OCI-LY7 (cell line): Measurements from ENCODE around the gene TRERF1. TPM values are rescaled to one million over a fixed set of nuclear protein-coding genes. Genes with fewer than 3 reads are reported as not detected.

Source experiments
- BruUV-seq: library from RNA; stranded (reverse); fragments of 400-500 nt; replicated peaks from 2 replicates; lab custom pipeline; 2021; lab: Mats Ljungman, UMichigan
- CTCF ChIA-PET: fragments of 300-600 bp; sonication (Branson Sonifier 250); formaldehyde crosslinking; loops from one replicate; lab custom pipeline; 2022; ENCODE audit warnings: antibody characterized with exemption; ENCODE audit not compliant: unreplicated experiment; lab: Charles Lee
- POLR2A ChIA-PET: fragments of 300-600 bp; sonication (Branson Sonifier 250); formaldehyde crosslinking; loops from one replicate; lab custom pipeline; 2022; ENCODE audit warnings: antibody characterized with exemption; lab: Charles Lee
- DNase-seq: peaks from one replicate; pipeline ENCODE4 v3.0.0-alpha.2; 2015; ENCODE audit warnings: low spot score
- H2AFZ ChIP-seq: fragments of 200-600 bp; sonication (generic), shearing (Covaris generic); 2 replicates; pipeline ENCODE4 v1.6.1; 2014; ENCODE audit warnings: mild to moderate bottlenecking, antibody characterized with exemption, low read length, moderate library complexity
- H3K27ac ChIP-seq: fragments of 200-600 bp; sonication (generic); 2 replicates; pipeline ENCODE4 v1.5.1; 2014; ENCODE audit warnings: mixed run types, low read depth, mild to moderate bottlenecking, moderate library complexity, low read length, inconsistent platforms; ENCODE audit not compliant: poor library complexity, severe bottlenecking
- H3K36me3 ChIP-seq: fragments of 200-600 bp; sonication (generic); 2 replicates; pipeline ENCODE4 v1.6.1; 2014; ENCODE audit warnings: mild to moderate bottlenecking, antibody characterized with exemption, low read length, moderate library complexity, mixed read lengths; ENCODE audit not compliant: insufficient read depth
- H3K4me1 ChIP-seq: fragments of 200-600 bp; sonication (generic); 2 replicates; pipeline ENCODE4 v1.5.1; 2014; ENCODE audit warnings: mild to moderate bottlenecking, low read length; ENCODE audit not compliant: insufficient read depth, poor library complexity, severe bottlenecking
- H3K4me2 ChIP-seq: fragments of 200-600 bp; sonication (generic); 2 replicates; pipeline ENCODE4 v1.6.1; 2014; ENCODE audit warnings: mild to moderate bottlenecking, low read length
- H3K4me3 ChIP-seq: fragments of 200-600 bp; sonication (generic); 2 replicates; pipeline ENCODE4 v1.5.1; 2014; ENCODE audit warnings: mild to moderate bottlenecking, low read depth, low read length; ENCODE audit not compliant: poor library complexity, severe bottlenecking
- H3K79me2 ChIP-seq: fragments of 200-600 bp; sonication (generic); 2 replicates; pipeline ENCODE4 v1.6.1; 2016; ENCODE audit warnings: low read depth, mild to moderate bottlenecking, low read length, moderate library complexity, mixed read lengths; ENCODE audit not compliant: insufficient read depth
- H3K9me2 ChIP-seq: fragments of 200-600 bp; sonication (generic); 2 replicates; pipeline ENCODE4 v1.6.1; 2016; ENCODE audit warnings: mild to moderate bottlenecking, low read length, mixed read lengths; ENCODE audit not compliant: insufficient read depth
- H3K9me3 ChIP-seq: fragments of 200-600 bp; sonication (generic); 2 replicates; pipeline ENCODE4 v1.6.1; 2014; ENCODE audit warnings: mild to moderate bottlenecking, mixed run types, low read length, mixed read lengths
- H4K20me1 ChIP-seq: fragments of 200-600 bp; sonication (generic); 2 replicates; pipeline ENCODE4 v1.6.1; 2014; ENCODE audit warnings: mild to moderate bottlenecking, antibody characterized with exemption, low read length, moderate library complexity, mixed read lengths; ENCODE audit not compliant: insufficient read depth
- CTCF ChIP-seq: fragments of 200-600 bp; sonication (generic); conservative IDR thresholded peaks from 2 replicates; pipeline ENCODE4 v1.5.1; 2014; ENCODE audit warnings: mild to moderate bottlenecking, antibody characterized with exemption, low read length, moderate library complexity, mixed read lengths
- EZH2phosphoT487 ChIP-seq: fragments of 200-600 bp; sonication (generic); IDR thresholded peaks from 2 replicates; pipeline ENCODE4 v1.6.1; 2018; ENCODE audit warnings: low read depth, borderline replicate concordance, mild to moderate bottlenecking, mixed run types, antibody characterized with exemption, low read length, moderate library complexity, mixed read lengths
- intact Hi-C: fragments of 100-400 bp; cut with micrococcal nuclease; formaldehyde crosslinking; loops from one replicate; pipeline ENCODE4 v1.10.0; 2022; ENCODE audit not compliant: unreplicated experiment
- total RNA-seq, 2 experiments: library from RNA; depleted of rRNA in 1 of 2; stranded (reverse); fragments of >200 nt in 1 of 2; shearing (Covaris generic) in 1 of 2; gene quantifications; 2 replicates each; pipeline ENCODE4 v1.2.3, GENCODE V29; 2014 to 2022

TRERF1 gene
- total RNA-seq, 2 experiments from 2014 or later: 5.7 to 12.9 TPM

- no peaks in the 10 kb centered on the region for H3K9me3 ChIP-seq
- no peaks in the 10 kb centered on the region for H4K20me1 ChIP-seq
- DNase-seq: no peak
- no peak overlapping the region for H2AFZ ChIP-seq
- H3K4me3 ChIP-seq: no peak overlapping the region
- H3K79me2 ChIP-seq: no peaks in the 10 kb centered on the region
- no peak overlapping the region for H3K4me2 ChIP-seq
- POLR2A ChIA-PET: interaction anchor here (0.7 kb wide), 1 partner anchor 1569 kb away, joined by 3 read pairs; no protein-coding TSS in a partner anchor
- H3K9me2 ChIP-seq: no peaks in the 10 kb centered on the region
- no TSS peak for BruUV-seq
- H3K4me1 ChIP-seq: no peaks in the 10 kb centered on the region
- intact Hi-C loops: no loop called here
- H3K27ac ChIP-seq: no peak overlapping the region
- TF ChIP-seq CTCF: no peak
- no peak for TF ChIP-seq EZH2phosphoT487
- CTCF ChIA-PET: no interaction called here
- H3K36me3 ChIP-seq: no peaks in the 10 kb centered on the region
Observed at GRCh38 chr6:42355416-42355815, 96.3 kb downstream of the TRERF1 start.

GRCh38 chr6:42354702-42355101 is 97.0 kb downstream of the TRERF1 start:
- Histone ChIP-seq H3K79me2 (no peaks in the 10 kb centered on the region), H3K27ac (no peak overlapping the region), H3K36me3 (no peaks in the 10 kb centered on the region), H3K4me3 (no peak overlapping the region), H2AFZ (no peak overlapping the region), H3K4me1 (no peaks in the 10 kb centered on the region), H3K4me2 (no peak overlapping the region), H3K9me3 (no peaks in the 10 kb centered on the region), H3K9me2 (no peaks in the 10 kb centered on the region), H4K20me1 (no peaks in the 10 kb centered on the region)
- intact Hi-C loops: no loop called here
- TF ChIP-seq CTCF: no peak
- no peak for TF ChIP-seq EZH2phosphoT487
- no TSS peak for BruUV-seq
- DNase-seq: no peak
- ChIA-PET CTCF (no interaction called here), POLR2A (interaction anchor here (0.7 kb wide), 1 partner anchor 1570 kb away, joined by 3 read pairs; no protein-coding TSS in a partner anchor)

- H3K79me2 ChIP-seq: no peaks in the 10 kb centered on the region
- no peaks in the 10 kb centered on the region for H3K9me2 ChIP-seq
- H2AFZ ChIP-seq: no peak overlapping the region
- BruUV-seq: no TSS peak
- intact Hi-C loops: no loop called here
- no peaks in the 10 kb centered on the region for H3K9me3 ChIP-seq
- H3K4me1 ChIP-seq: no peaks in the 10 kb centered on the region
- no peaks in the 10 kb centered on the region for H4K20me1 ChIP-seq
- no peaks in the 10 kb centered on the region for H3K36me3 ChIP-seq
- POLR2A ChIA-PET: interaction anchor here (0.9 kb wide), 1 partner anchor 14 kb away, joined by 3 read pairs; no protein-coding TSS in a partner anchor
- DNase-seq: no peak
- H3K4me2 ChIP-seq: no peak overlapping the region
- no peak overlapping the region for H3K4me3 ChIP-seq
- CTCF ChIA-PET: no interaction called here
- TF ChIP-seq CTCF (no peak), EZH2phosphoT487 (no peak)
- H3K27ac ChIP-seq: no peak overlapping the region
Observed at GRCh38 chr6:42352856-42353564, 98.7 kb downstream of the TRERF1 start.
